ENCODE results near the gene CA6. TPM values are rescaled to one million over a fixed set of nuclear protein-coding genes. Genes with fewer than 3 reads are reported as not detected.

CA6 gene
- total RNA-seq, 2 experiments from 2014 or later: not detected

GRCh38 chr1:8911416-8912309, 34.0 kb upstream of the CA6 start:
- H3K9me3 ChIP-seq (ENCODE audit: low read length): no peaks in the 10 kb centered on the region
- DNase-seq (ENCODE audit: low spot score): no peak
- no peaks in the 10 kb centered on the region for H3K36me3 ChIP-seq (ENCODE audit: insufficient read depth, low read length)
- no peak overlapping the region for H3K4me2 ChIP-seq (ENCODE audit: low read length)
- ChIA-PET CTCF (ENCODE audit: unreplicated experiment) (no interaction called here), POLR2A (no interaction called here)
- no peaks in the 10 kb centered on the region for H4K20me1 ChIP-seq (ENCODE audit: insufficient read depth, low read length)
- TF ChIP-seq, protein P1, sequence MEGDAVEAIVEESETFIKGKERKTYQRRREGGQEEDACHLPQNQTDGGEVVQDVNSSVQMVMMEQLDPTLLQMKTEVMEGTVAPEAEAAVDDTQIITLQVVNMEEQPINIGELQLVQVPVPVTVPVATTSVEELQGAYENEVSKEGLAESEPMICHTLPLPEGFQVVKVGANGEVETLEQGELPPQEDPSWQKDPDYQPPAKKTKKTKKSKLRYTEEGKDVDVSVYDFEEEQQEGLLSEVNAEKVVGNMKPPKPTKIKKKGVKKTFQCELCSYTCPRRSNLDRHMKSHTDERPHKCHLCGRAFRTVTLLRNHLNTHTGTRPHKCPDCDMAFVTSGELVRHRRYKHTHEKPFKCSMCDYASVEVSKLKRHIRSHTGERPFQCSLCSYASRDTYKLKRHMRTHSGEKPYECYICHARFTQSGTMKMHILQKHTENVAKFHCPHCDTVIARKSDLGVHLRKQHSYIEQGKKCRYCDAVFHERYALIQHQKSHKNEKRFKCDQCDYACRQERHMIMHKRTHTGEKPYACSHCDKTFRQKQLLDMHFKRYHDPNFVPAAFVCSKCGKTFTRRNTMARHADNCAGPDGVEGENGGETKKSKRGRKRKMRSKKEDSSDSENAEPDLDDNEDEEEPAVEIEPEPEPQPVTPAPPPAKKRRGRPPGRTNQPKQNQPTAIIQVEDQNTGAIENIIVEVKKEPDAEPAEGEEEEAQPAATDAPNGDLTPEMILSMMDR (conservative IDR thresholded peaks at IDR 0.05; ENCODE audit: low read length): no peak
- no peak for TF ChIP-seq EZH2phosphoT487 (IDR thresholded peaks at IDR 0.05; ENCODE audit: borderline replicate concordance, low read depth, low read length)
- no peaks in the 10 kb centered on the region for H3K4me1 ChIP-seq (ENCODE audit: insufficient read depth, low read length, poor library complexity, severe bottlenecking)
- no peak overlapping the region for H2AFZ ChIP-seq (ENCODE audit: low read length)
- H3K27ac ChIP-seq (ENCODE audit: low read depth, low read length, poor library complexity, severe bottlenecking): no peak overlapping the region
- intact Hi-C loops (cut with micrococcal nuclease; ENCODE audit: unreplicated experiment): no loop called here
- H3K4me3 ChIP-seq (ENCODE audit: low read depth, low read length, poor library complexity, severe bottlenecking): no peak overlapping the region
- no peaks in the 10 kb centered on the region for H3K79me2 ChIP-seq (ENCODE audit: insufficient read depth, low read depth, low read length)
- H3K9me2 ChIP-seq (ENCODE audit: insufficient read depth, low read length): no peaks in the 10 kb centered on the region
- BruUV-seq (replicated peaks): no TSS peak

DNA sequence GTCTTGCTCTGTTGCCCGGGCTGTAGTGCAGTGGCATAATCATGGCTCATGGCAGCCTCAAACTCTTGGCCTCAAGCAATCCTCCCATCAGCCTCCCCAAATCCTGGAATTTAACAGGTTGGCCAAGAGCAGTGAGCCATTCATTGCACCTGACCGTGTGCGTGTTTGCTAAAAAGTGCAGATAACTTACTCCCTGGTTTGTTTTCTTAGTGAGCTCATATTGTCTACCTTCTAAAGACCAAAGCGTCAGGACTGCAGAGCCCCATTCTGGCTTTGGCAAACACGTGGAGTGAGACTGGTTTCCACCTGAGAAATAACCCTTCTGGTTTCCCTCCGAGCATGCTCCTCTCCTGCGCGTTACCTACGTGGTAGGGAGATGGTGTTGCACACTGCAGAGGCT, 32.2 kb upstream of the CA6 start:
- Histone ChIP-seq H3K9me3 (ENCODE audit: low read length) (no peaks in the 10 kb centered on the region), H3K36me3 (ENCODE audit: insufficient read depth, low read length) (no peaks in the 10 kb centered on the region), H4K20me1 (ENCODE audit: insufficient read depth, low read length) (no peaks in the 10 kb centered on the region), H2AFZ (ENCODE audit: low read length) (no peak overlapping the region), H3K9me2 (ENCODE audit: insufficient read depth, low read length) (no peaks in the 10 kb centered on the region), H3K79me2 (ENCODE audit: insufficient read depth, low read depth, low read length) (no peaks in the 10 kb centered on the region), H3K4me1 (ENCODE audit: insufficient read depth, low read length, poor library complexity, severe bottlenecking) (peaks cover 3% of the 10 kb centered on the region), H3K4me2 (ENCODE audit: low read length) (no peak overlapping the region), H3K27ac (ENCODE audit: low read depth, low read length, poor library complexity, severe bottlenecking) (no peak overlapping the region), H3K4me3 (ENCODE audit: low read depth, low read length, poor library complexity, severe bottlenecking) (no peak overlapping the region)
- intact Hi-C loops (cut with micrococcal nuclease; ENCODE audit: unreplicated experiment): no loop called here
- ChIA-PET CTCF (ENCODE audit: unreplicated experiment) (interaction anchor here (0.9 kb wide), 1 partner anchor 91 kb away, joined by 4 read pairs; no protein-coding TSS in a partner anchor), POLR2A (no interaction called here)
- BruUV-seq (replicated peaks): no TSS peak
- TF ChIP-seq, protein P1 (conservative IDR thresholded peaks at IDR 0.05; ENCODE audit: low read length): no peak
- no peak for DNase-seq (ENCODE audit: low spot score)

DNA sequence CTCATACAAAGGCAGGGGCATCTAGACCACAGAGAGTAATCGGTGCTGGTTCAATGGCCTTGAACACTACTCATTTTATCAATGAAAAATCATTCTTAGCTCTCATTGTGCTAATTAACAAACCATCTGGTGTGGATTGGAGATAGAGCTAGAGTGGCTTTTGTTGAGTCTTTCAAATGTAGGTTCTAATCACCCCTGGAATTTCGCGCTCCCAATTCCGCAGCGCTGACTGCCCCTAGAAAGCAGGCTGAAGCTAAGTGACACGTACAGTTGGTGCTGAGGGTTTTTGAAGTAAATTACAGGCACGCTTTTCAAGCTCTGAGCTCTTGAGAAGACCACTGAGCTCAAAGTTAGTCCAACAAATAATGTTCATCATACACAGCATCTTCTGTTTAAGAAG, 31.2 kb upstream of the CA6 start:
- CTCF ChIA-PET (ENCODE audit: unreplicated experiment): interaction anchor here (1.0 kb wide), 1 partner anchor 49 kb away, joined by 3 read pairs; no protein-coding TSS in a partner anchor
- H3K4me3 ChIP-seq (ENCODE audit: low read depth, low read length, poor library complexity, severe bottlenecking): no peak overlapping the region
- H3K4me1 ChIP-seq (ENCODE audit: insufficient read depth, low read length, poor library complexity, severe bottlenecking): peaks cover 4% of the 10 kb centered on the region
- no peak for DNase-seq (ENCODE audit: low spot score)
- intact Hi-C loops (cut with micrococcal nuclease; ENCODE audit: unreplicated experiment): no loop called here
- no peaks in the 10 kb centered on the region for H4K20me1 ChIP-seq (ENCODE audit: insufficient read depth, low read length)
- H3K9me2 ChIP-seq (ENCODE audit: insufficient read depth, low read length): no peaks in the 10 kb centered on the region
- no peaks in the 10 kb centered on the region for H3K36me3 ChIP-seq (ENCODE audit: insufficient read depth, low read length)
- no peaks in the 10 kb centered on the region for H3K9me3 ChIP-seq (ENCODE audit: low read length)
- POLR2A ChIA-PET: interaction anchor here (1.0 kb wide), 1 partner anchor 75 kb away, joined by 4 read pairs; no protein-coding TSS in a partner anchor
- no TSS peak for BruUV-seq (replicated peaks)
- no peak overlapping the region for H3K4me2 ChIP-seq (ENCODE audit: low read length)
- no peak overlapping the region for H2AFZ ChIP-seq (ENCODE audit: low read length)
- TF ChIP-seq, protein P1 (conservative IDR thresholded peaks at IDR 0.05; ENCODE audit: low read length): no peak
- no peak for TF ChIP-seq EZH2phosphoT487 (IDR thresholded peaks at IDR 0.05; ENCODE audit: borderline replicate concordance, low read depth, low read length)
- H3K27ac ChIP-seq (ENCODE audit: low read depth, low read length, poor library complexity, severe bottlenecking): no peak overlapping the region
- H3K79me2 ChIP-seq (ENCODE audit: insufficient read depth, low read depth, low read length): no peaks in the 10 kb centered on the region
